NCI-H446 (cell line): Measurements from ENCODE around the gene IGFN1.

Source experiments
- DNase-seq, 2 experiments: peaks; one replicate each; lab custom pipeline; 2025; lab: John Stamatoyannopoulos, UW

Gene IGFN1

DNA sequence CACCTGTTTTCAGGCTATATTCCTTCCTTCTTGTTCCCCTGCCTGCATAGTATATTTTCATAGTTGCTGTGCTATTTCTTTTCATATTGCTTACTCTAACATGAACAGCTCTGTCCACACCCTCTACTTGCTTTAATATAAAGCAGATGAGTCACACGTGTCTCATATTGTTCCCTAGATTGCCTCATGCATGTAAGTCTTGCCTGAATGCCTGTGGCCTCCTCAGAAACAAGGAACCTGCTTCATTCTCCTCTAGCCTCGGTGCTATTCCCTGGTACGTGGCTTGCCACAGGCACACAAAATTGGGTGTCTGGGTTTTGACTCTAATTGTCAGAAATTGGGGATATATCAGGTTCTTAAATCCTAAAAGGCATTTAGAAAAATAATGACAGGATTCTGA is 76.2 kb downstream of the IGFN1 start:
- no peak for DNase-seq

DNA sequence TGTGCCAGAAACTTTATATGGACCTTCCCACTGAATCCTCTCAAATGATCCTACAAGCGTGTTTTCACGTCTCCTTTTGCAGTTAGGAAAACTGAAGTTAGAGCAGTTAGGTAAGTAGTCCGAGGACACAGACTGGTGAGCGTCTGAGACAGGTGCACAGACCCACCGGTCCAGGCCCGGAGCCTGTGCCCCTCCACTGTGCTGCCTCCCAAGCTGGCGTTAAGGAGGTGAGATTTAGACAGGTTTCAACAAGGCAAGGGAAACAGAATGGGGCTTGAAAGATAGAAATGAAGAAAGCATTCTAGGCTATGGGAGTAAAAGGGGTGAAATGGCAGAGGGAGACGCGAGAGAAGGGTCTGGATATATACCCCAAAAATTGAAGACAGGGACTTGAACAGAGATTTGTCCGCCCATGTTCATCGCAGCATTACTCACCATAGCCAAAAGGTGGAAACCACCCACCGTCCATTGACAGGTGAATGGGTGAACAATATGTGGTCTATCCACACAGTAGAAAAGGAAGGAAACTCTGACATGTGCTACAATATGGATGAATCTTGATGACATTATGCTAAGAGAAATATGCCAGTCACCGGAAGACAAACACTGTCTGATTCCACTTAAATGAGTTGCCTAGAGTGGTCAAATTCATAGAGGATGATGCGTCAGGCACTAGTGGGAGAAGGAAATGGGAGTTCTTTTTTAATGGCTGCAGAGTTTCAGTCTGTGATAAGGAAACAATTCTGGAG is 77.0 kb downstream of the IGFN1 start:
- DNase-seq = no peak

DNA sequence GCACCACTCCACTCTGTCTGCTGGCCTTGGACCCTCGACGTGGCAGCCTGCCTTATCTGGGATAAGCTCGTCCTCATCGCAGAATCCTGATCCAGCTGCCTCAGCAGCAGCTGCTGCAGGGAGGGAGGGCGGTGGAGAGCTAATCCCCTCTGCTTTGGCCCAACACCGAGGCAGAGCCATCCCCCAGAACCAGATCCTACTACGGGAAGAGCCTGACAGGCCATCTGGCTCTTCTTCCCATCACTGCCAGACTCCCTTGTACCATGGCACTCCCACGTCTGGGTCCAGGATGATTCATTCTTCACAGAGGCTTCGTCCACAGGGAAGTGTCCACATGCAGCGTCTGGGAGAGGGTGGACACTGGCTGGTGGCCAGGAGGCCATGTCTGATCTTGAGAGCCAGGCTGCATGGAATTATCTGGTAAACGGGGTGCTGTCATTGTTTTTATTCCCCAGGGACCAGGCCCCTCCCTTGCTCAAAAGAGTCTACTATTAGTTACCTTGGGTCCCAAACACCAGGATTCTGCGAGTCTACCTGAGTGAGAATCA is 78.1 kb downstream of the IGFN1 start:
- DNase-seq = peak; percentile 28 to 85

DNA sequence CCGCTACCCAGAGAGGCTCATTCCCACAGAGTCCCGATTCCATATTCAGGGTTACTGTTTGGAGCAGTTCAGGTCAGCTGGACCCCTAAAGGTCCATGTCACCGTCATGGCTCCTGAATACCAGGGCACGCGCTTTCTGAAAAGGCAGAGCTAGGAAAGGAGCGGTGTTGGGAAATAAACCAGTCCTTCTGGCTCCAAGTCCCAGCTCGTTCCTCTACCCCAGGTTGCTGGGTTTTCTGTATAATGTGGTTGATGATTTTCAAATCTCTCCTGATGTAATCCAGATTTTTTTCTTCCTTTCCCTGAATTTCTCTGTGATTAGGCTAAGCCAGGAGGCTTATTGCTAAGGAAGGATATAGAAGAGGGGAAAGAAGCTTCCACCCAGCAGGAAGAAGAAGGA is 78.7 kb downstream of the IGFN1 start:
- no peak for DNase-seq

DNA sequence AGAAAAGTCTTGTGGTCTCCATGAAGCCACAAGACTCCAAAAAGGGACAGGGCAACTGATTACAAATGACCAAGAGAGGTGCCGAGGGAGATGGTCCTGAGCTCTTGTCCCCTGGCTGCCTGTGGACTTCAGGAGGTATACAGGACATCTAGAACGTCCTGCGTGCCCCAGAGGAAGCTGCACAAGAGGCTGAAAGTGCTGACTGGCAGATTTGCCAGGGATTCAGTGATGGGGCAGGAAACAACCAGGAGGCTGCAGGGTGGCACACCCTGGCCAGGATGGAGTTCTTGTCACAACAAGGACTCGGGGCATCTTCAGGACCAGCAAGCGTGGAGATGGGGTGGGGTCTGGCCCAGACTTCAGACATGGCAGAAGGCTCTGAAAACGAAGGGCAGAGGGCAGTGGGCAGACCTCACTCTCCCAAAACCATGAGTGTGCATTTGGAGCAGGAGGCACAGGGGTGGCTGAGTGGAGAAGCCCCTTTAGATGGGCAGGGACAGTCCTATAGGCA is 79.3 kb downstream of the IGFN1 start:
- DNase-seq = no peak

DNA sequence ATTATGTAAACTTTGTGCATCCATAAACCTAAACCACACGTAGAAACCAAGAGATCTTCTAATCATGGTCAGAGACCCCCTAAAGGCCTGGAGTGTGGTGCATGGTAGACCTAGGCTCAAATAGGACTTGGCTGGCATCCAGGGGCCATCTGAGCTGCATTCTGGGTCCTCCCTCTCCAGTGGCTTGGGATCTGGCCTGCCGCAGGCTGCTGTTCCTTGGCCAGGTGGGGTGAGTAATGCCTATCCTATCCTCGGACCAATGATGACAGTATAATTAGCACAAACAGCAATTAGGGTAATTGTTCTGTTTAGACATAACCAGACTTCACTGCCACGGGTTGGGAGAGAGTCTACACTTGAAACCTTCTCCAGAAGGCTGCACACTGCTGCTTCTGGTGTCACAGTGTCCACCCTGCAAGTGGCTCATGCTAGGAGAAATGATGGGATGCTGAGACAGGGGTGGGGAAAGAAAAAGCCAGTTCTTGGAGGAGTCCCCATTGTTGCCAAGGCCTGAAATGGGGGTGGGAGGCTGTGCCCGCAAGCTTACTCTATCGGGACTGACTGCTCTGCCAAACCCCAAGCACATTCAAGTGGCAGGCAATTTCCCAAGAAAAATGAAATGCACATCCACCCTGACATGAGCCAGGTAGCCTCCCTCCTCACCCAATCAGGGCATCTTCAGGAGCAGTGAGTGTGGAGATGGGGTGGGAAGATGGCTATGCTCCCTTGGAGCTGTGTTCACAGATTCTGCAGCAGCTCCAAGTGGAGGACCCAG is 80.2 kb downstream of the IGFN1 start:
- DNase-seq = no peak

DNA sequence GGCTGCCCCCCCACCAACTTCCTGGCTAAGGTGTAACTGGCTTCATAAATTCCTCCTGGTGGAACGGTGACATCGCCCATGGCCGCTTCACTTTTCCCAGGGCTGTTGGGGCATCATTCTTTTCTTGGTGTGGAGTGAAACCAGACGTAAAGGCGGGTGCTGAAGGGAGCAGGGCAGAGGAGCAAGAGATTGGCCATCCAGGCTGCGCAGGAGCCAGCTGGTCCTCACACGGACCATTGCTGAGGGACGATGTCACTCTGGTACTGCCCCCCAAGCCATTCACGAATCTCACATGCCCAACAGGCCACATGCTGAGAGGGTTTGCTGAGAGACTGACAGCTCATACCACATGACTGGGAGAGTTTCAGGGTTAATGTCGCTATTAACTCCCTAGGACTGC is 82.2 kb downstream of the IGFN1 start:
- no peak for DNase-seq

DNA sequence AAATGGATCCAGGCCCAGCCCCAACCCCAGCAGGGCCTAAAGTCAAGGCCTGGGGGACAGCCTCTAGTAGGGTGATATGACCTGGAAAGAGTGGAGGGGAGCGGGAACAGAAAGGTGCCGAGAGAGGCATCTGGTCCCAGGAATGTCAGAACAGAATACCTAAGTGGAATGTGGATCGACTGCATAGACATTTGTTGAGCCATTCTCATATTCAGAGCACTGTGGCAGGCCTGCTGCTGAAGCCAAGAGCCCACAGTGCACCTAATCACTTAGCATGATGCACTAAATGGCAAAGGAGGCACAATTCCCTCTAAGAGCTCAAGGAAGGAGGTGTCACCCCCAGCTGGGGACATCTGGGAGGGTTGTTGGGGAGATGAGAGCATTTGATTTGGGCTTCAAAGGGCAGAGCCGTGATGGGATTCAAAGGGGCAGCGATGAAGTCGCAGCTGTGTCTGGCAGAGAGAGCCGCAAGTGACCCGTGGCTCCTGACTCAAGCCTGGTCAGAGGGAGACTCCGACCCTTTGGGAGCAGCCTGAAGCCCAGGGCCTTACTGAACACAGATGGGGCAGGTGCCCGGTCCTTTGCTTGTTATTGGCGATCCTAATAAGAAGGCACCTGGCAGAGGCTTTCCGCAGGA is 84.1 kb downstream of the IGFN1 start:
- DNase-seq = peak in 1 of 2 experiments; percentile 41

DNA sequence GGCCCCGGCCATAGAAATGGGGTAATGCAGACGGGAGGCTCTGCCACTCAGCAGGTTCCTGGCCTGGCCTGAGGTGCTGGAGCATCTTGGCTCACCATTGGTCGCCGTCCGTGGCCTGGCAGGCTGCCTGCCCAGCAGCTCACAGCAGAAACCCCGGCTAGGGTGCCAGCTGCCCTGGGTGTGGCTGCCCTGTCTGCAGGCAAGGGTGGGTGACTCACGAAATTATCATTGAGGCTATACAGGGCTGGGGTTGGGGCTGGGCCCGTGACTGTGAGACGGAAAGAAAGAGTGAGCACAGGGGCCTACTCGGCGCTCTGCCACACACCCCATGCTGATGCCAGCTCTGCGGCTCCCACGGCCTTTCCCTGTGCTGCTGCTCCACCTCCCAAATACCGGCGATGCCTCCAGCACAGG is 84.6 kb downstream of the IGFN1 start:
- peak; percentile 60 to 94 for DNase-seq

DNA sequence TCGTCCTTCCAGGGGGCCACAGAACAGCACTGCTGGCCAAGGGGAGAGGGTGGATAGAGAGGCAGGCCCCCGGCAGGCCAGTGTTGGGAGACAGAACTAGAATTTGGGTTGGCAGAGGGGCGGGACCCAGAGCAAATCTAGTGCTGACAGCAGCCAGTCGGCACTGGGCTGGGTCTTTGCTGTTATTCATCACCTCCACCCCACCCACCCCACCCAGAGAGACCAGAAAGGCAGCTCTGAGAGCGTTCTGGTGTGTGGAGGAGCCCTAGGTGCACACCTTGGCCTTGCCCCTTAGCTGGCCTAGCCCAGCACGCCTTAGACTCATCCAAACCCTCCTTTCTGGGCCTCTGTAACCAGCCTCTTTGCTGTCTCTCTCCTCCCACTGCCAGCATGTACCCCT is 86.3 kb downstream of the IGFN1 start:
- no peak for DNase-seq

DNA sequence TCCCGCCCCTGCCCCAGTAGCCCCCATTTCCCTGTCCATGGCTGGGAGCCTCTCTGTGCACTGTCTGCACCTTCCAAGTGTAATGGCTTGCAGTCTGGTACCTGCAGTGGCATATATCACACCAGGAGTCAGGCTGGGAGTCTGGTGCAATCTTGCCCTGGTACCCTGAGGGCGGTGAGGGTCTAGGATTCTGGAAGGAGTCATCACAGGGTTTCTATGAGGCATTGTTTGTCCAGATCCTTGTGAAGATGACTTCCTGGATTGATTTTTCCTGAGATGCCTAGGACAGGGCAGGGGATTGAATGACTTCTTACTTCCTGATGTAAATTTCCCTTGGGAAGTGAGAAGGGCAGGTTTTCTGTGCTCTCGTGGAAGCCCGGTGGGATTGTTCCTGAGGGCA is 86.8 kb downstream of the IGFN1 start:
- no peak for DNase-seq
